Uterus (tissue), 2 donors: ENCODE data around the gene MYO1A.

Experiments used
- CTCF ChIP-seq, 4 experiments: fragments of 200-600 bp in 2 of 4; fragments of 450-650 bp in 2 of 4; sonication (generic) in 2 of 4; IDR thresholded peaks; one replicate each; pipeline ENCODE4 v1.5.1; 2016 to 2019; ENCODE audit warnings: antibody characterized with exemption in 4 of 4, mild to moderate bottlenecking in 2 of 4, moderate library complexity in 1 of 4
- POLR2A ChIP-seq, 2 donors: fragments of 450-650 bp; IDR thresholded peaks; one replicate each; pipeline ENCODE4 v1.6.1; 2016; ENCODE audit warnings: antibody characterized with exemption in 2 of 2, mild to moderate bottlenecking in 1 of 2, moderate library complexity in 1 of 2

- no peak for TF ChIP-seq CTCF (IDR thresholded peaks at IDR 0.05)
- TF ChIP-seq POLR2A (IDR thresholded peaks at IDR 0.05), result no peak
Measured at GRCh38 chr12:57099047-57099714, 49.3 kb upstream of the MYO1A start.
